A549 (cell line): Measurements from ENCODE around the gene DSCAML1. TPM values are rescaled to one million over a fixed set of nuclear protein-coding genes. Genes with fewer than 3 reads are reported as not detected.

ENCODE experiments used
- ATAC-seq, 2 experiments: fragments of 200-7000 bp in 1 of 2; fragments of >200 bp in 1 of 2; cut with Nextera tagmentation in 1 of 2; cut with Tn5 transposase in 1 of 2; 3 replicates each; pipeline versions ENCODE4 v1.8.0 to v1.9.1; 2018 to 2020; ENCODE audit warnings: mild to moderate bottlenecking in 1 of 2, moderate library complexity in 1 of 2
- CTCF ChIA-PET: fragments of 300-600 bp; sonication (Branson Sonifier 250); formaldehyde crosslinking; extraction: SDS; loops from one replicate; lab custom pipeline; 2021; ENCODE audit warnings: antibody characterized with exemption, inconsistent platforms; lab: Yijun Ruan, JAX
- POLR2A ChIA-PET: fragments of 350-600 bp; formaldehyde crosslinking; extraction: SDS; loops from one replicate; lab custom pipeline; 2021; ENCODE audit warnings: antibody characterized with exemption, inconsistent platforms; lab: Yijun Ruan, JAX
- DNase-seq, 2 experiments: peaks; one replicate each; pipeline versions ENCODE4 v3.0.0 to v3.0.0-alpha.2; 2011 to 2016; ENCODE audit warnings: low read depth in 1 of 2, low spot score in 1 of 2
- FAIRE-seq: peaks from 2 replicates; lab custom pipeline; 2011; peaks lifted over from hg19 to GRCh38; lab: Jason Lieb, UNC
- H3K27ac ChIP-seq, 2 experiments: fragments of >200 bp; sonication (Bioruptor Twin); formaldehyde crosslinking; 3 replicates each; pipeline ENCODE4 v1.5.1; 2016 to 2017
- H3K4me1 ChIP-seq: fragments of >200 bp; sonication (Bioruptor Twin); formaldehyde crosslinking; 3 replicates; pipeline ENCODE4 v1.6.1; 2016
- H3K4me2 ChIP-seq: fragments of >200 bp; sonication (Bioruptor Twin); formaldehyde crosslinking; 3 replicates; pipeline ENCODE4 v1.6.1; 2016
- H3K4me3 ChIP-seq: fragments of >200 bp; sonication (Bioruptor Twin); formaldehyde crosslinking; 3 replicates; pipeline ENCODE4 v1.5.1; 2016
- H3K9me3 ChIP-seq: fragments of >200 bp; sonication (Bioruptor Twin); formaldehyde crosslinking; 3 replicates; pipeline ENCODE4 v1.6.1; 2016
- BHLHE40 ChIP-seq: IDR thresholded peaks from 2 replicates; pipeline ENCODE4 v1.6.1; 2012; ENCODE audit warnings: low read depth, low read length, inconsistent platforms
- CHD4 ChIP-seq: fragments of 200-600 bp; sonication (generic); IDR thresholded peaks from 2 replicates; pipeline ENCODE4 v1.6.1; 2016; ENCODE audit warnings: antibody characterized with exemption, mild to moderate bottlenecking, borderline replicate concordance
- EHF ChIP-seq: fragments of 250-450 bp; sonication (Bioruptor Pico); IDR thresholded peaks from 2 replicates; pipeline ENCODE4 v1.5.0; 2020; ENCODE audit warnings: mild to moderate bottlenecking
- FOXS1 ChIP-seq: fragments of 250-450 bp; sonication (Bioruptor Pico); IDR thresholded peaks from 2 replicates; pipeline ENCODE4 v1.5.0; 2020; ENCODE audit warnings: mild to moderate bottlenecking, moderate library complexity
- HEYL ChIP-seq: fragments of 250-450 bp; sonication (Bioruptor Pico); IDR thresholded peaks from 2 replicates; pipeline ENCODE4 v1.8.0; 2021; ENCODE audit warnings: mild to moderate bottlenecking, moderate library complexity
- HOXB13 ChIP-seq: fragments of 250-450 bp; sonication (Bioruptor Pico); IDR thresholded peaks from 2 replicates; pipeline ENCODE4 v1.5.0; 2020; ENCODE audit warnings: low read depth, mild to moderate bottlenecking, moderate library complexity
- HOXB5 ChIP-seq: fragments of 250-450 bp; sonication (Bioruptor Pico); IDR thresholded peaks from 2 replicates; pipeline ENCODE4 v1.5.0; 2020; ENCODE audit warnings: mild to moderate bottlenecking, moderate library complexity
- NR3C1 ChIP-seq: fragments of >200 bp; sonication (Bioruptor Twin); formaldehyde crosslinking; IDR thresholded peaks from 3 replicates; pipeline ENCODE4 v1.6.1; 2017
- PHF8 ChIP-seq: fragments of 200-600 bp; sonication (generic); IDR thresholded peaks from 2 replicates; pipeline ENCODE4 v1.6.1; 2016; ENCODE audit warnings: low read depth, mild to moderate bottlenecking, antibody characterized with exemption, moderate library complexity, borderline replicate concordance
- POLR2AphosphoS2 ChIP-seq: conservative IDR thresholded peaks from 2 replicates; pipeline ENCODE4 v1.6.1; 2012; ENCODE audit warnings: low read length, improper control_type of control experiment, inconsistent platforms
- RAD21 ChIP-seq, 2 experiments: fragments of >200 bp in 1 of 2; sonication (Bioruptor Twin) in 1 of 2; formaldehyde crosslinking in 1 of 2; IDR thresholded peaks in 1 of 2; conservative IDR thresholded peaks in 1 of 2; 2 replicates in 1 of 2; 3 replicates in 1 of 2; pipeline ENCODE4 v1.6.1; 2012 to 2018; ENCODE audit warnings: inconsistent platforms in 1 of 2
- RCOR1 ChIP-seq: fragments of 150-350 bp; IDR thresholded peaks from 2 replicates; pipeline ENCODE4 v1.6.1; 2014; ENCODE audit warnings: antibody characterized with exemption, low read length, low read depth
- SMC3 ChIP-seq: fragments of >200 bp; sonication (Bioruptor Twin); formaldehyde crosslinking; IDR thresholded peaks from 3 replicates; pipeline ENCODE4 v1.6.1; 2018; ENCODE audit warnings: inconsistent platforms
- SREBF2 ChIP-seq: fragments of 450-650 bp; IDR thresholded peaks from 2 replicates; pipeline ENCODE4 v1.6.1; 2014; ENCODE audit warnings: mild to moderate bottlenecking, moderate library complexity
- TP53 ChIP-seq: fragments of 250-450 bp; sonication (Bioruptor Pico); IDR thresholded peaks from 2 replicates; pipeline ENCODE4 v1.5.0; 2021; ENCODE audit warnings: mild to moderate bottlenecking, moderate library complexity
- USF2 ChIP-seq: fragments of 450-650 bp; IDR thresholded peaks from 2 replicates; pipeline ENCODE4 v1.6.1; 2014; ENCODE audit warnings: antibody characterized with exemption
- ZFP36 ChIP-seq: fragments of 450-650 bp; IDR thresholded peaks from 2 replicates; pipeline ENCODE4 v1.6.1; 2014; ENCODE audit warnings: borderline replicate concordance; ENCODE audit not compliant: partially characterized antibody
- WGBS: methylation state at CpG from one replicate; pipeline ENCODE4 v1.1.6; 2017; ENCODE audit errors: missing lambda C conversion rate; 5-methylcytosine and 5-hydroxymethylcytosine counted together
- polyA plus RNA-seq, 4 experiments: library from polyadenylated mRNA; depleted of rRNA in 3 of 4; stranded (reverse); fragments of >200 nt; fragmentation: RNase III in 1 of 4; extraction: RNeasy Plus Mini Kit Qiagen cat#74134 plus additional on column Dnase treatment in 1 of 4; gene quantifications; 2 replicates in 3 of 4; 3 replicates in 1 of 4; pipeline ENCODE4 v1.2.3, GENCODE V29; 2011 to 2017
- TF ChIP-seq, protein P1 (sequence below): fragments of >200 bp; sonication (Bioruptor Twin); formaldehyde crosslinking; IDR thresholded peaks from 3 replicates; pipeline ENCODE4 v1.5.1; 2016
- TF ChIP-seq, protein P2 (sequence below): fragments of 150-350 bp; IDR thresholded peaks from 2 replicates; pipeline ENCODE4 v1.6.1; 2014; ENCODE audit warnings: low read depth, mild to moderate bottlenecking, low read length
- TF ChIP-seq, protein P3 (sequence below): IDR thresholded peaks from 2 replicates; pipeline ENCODE4 v1.6.1; 2012; ENCODE audit warnings: low read depth, borderline replicate concordance
- TF ChIP-seq, protein P4 (sequence below): fragments of >200 bp; sonication (Bioruptor Twin); formaldehyde crosslinking; IDR thresholded peaks from 3 replicates; pipeline ENCODE4 v1.6.1; 2016

Gene DSCAML1
- polyA plus RNA-seq, 2 of the 4 experiments (the other 2 are of a cell fraction): 0.12 to 0.31 TPM

- ChIA-PET POLR2A (no interaction called here), CTCF (interaction anchor here (1.0 kb wide), 1 partner anchor 354 kb away, joined by 3 read pairs; no protein-coding TSS in a partner anchor)
- Histone ChIP-seq H3K4me3 (no peak overlapping the region), H3K9me3 (peaks cover 5% of the 10 kb centered on the region; the same call in 1 of the 3 replicates), H3K4me1 (no peaks in the 10 kb centered on the region), H3K27ac (no peak overlapping the region), H3K4me2 (no peak overlapping the region)
- FAIRE-seq (no peak), ATAC-seq (no peak), DNase-seq (no peak)
- WGBS: 56% methylated on average over 6 of the region's 6 CpGs
- no peak for TF ChIP-seq HOXB5 (CRISPR knock-in tag)
- no peak for TF ChIP-seq ZFP36
- TF ChIP-seq HEYL (CRISPR knock-in tag): no peak
- no peak for TF ChIP-seq FOXS1
- TF ChIP-seq HOXB13 (CRISPR knock-in tag): no peak
- TF ChIP-seq, protein P1, sequence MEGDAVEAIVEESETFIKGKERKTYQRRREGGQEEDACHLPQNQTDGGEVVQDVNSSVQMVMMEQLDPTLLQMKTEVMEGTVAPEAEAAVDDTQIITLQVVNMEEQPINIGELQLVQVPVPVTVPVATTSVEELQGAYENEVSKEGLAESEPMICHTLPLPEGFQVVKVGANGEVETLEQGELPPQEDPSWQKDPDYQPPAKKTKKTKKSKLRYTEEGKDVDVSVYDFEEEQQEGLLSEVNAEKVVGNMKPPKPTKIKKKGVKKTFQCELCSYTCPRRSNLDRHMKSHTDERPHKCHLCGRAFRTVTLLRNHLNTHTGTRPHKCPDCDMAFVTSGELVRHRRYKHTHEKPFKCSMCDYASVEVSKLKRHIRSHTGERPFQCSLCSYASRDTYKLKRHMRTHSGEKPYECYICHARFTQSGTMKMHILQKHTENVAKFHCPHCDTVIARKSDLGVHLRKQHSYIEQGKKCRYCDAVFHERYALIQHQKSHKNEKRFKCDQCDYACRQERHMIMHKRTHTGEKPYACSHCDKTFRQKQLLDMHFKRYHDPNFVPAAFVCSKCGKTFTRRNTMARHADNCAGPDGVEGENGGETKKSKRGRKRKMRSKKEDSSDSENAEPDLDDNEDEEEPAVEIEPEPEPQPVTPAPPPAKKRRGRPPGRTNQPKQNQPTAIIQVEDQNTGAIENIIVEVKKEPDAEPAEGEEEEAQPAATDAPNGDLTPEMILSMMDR: no peak
- TF ChIP-seq, protein P2, sequence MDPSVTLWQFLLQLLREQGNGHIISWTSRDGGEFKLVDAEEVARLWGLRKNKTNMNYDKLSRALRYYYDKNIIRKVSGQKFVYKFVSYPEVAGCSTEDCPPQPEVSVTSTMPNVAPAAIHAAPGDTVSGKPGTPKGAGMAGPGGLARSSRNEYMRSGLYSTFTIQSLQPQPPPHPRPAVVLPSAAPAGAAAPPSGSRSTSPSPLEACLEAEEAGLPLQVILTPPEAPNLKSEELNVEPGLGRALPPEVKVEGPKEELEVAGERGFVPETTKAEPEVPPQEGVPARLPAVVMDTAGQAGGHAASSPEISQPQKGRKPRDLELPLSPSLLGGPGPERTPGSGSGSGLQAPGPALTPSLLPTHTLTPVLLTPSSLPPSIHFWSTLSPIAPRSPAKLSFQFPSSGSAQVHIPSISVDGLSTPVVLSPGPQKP: no peak
- TF ChIP-seq RCOR1: no peak
- TF ChIP-seq, protein P3, sequence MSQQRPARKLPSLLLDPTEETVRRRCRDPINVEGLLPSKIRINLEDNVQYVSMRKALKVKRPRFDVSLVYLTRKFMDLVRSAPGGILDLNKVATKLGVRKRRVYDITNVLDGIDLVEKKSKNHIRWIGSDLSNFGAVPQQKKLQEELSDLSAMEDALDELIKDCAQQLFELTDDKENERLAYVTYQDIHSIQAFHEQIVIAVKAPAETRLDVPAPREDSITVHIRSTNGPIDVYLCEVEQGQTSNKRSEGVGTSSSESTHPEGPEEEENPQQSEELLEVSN: no peak
- no peak for TF ChIP-seq PHF8
- TF ChIP-seq CHD4: no peak
- TF ChIP-seq BHLHE40: no peak
- TF ChIP-seq POLR2AphosphoS2: no peak
These were observed 343.0 kb downstream of the DSCAML1 start for GRCh38 chr11:117453886-117454563.

DNA sequence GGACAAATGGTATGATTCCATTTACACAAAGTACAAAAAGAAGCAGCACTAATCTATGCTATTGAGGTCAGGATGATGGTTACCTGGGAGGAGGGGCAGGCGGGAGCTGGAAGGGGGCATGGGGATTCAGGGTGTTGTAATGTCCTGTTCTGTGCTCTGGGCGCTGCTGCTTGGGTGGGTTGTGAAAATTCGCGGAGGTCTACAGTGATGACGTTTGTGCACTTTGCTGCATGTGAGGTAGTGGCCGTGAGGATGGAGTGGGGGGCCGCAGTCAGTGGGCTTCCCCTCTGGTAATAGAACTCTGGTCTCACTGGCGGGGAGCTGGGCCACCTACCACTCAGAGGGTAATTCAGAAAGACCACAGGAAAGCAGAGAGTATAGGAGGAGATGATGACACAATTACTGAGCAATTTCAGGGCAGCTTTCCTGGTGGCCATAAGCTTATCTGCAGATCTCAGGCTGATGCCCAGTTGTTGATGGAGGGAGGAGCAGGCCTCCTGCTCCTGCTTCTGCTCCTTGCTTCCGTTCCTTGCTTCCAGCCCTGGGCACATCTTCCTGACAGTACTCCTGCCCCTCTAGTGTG lies 347.8 kb downstream of the DSCAML1 start:
- ChIA-PET CTCF (interaction anchor here (1.0 to 3.0 kb wide), 3 partner anchors 23 to 604 kb away, joined by 3 to 10 read pairs (median 5); no protein-coding TSS in a partner anchor), POLR2A (no interaction called here)
- 73% methylated on average over 9 of the region's 9 CpGs for WGBS
- H3K9me3 ChIP-seq: peaks cover 5% of the 10 kb centered on the region; the same call in 1 of the 3 replicates
- 0 out of 6 replicates have a peak, but pooled peaks of 1 of the 2 experiments have one; percentile 43 for ATAC-seq
- H3K27ac ChIP-seq: no peak overlapping the region
- no peaks in the 10 kb centered on the region for H3K4me1 ChIP-seq
- H3K4me2 ChIP-seq: no peak overlapping the region
- no peak for FAIRE-seq
- no peak for DNase-seq
- TF ChIP-seq SREBF2: no peak
- no peak overlapping the region for H3K4me3 ChIP-seq

GRCh38 chr11:117444711-117445658 lies 352.0 kb downstream of the DSCAML1 start:
- ChIA-PET POLR2A (no interaction called here), CTCF (interaction anchor here (0.8 to 4.2 kb wide), 5 partner anchors 19 to 502 kb away, joined by 3 to 25 read pairs (median 5); no protein-coding TSS in a partner anchor)
- ATAC-seq: no peak
- H3K4me1 ChIP-seq: no peaks in the 10 kb centered on the region
- H3K4me2 ChIP-seq: no peak overlapping the region
- H3K4me3 ChIP-seq: no peak overlapping the region
- H3K27ac ChIP-seq: no peak overlapping the region
- 73% methylated on average over 12 of the region's 17 CpGs for WGBS
- no peak for FAIRE-seq
- no peak for DNase-seq
- no peak for TF ChIP-seq SMC3
- no peak for TF ChIP-seq TP53 (CRISPR knock-in tag)
- no peak for TF ChIP-seq RAD21 (conservative IDR thresholded peaks at IDR 0.05 in 1 of 2, IDR thresholded peaks at IDR 0.05 in 1 of 2)
- TF ChIP-seq EHF: no peak
- TF ChIP-seq, protein P4, sequence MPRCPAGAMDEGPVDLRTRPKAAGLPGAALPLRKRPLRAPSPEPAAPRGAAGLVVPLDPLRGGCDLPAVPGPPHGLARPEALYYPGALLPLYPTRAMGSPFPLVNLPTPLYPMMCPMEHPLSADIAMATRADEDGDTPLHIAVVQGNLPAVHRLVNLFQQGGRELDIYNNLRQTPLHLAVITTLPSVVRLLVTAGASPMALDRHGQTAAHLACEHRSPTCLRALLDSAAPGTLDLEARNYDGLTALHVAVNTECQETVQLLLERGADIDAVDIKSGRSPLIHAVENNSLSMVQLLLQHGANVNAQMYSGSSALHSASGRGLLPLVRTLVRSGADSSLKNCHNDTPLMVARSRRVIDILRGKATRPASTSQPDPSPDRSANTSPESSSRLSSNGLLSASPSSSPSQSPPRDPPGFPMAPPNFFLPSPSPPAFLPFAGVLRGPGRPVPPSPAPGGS: no peak
- TF ChIP-seq NR3C1: no peak
- no peak for TF ChIP-seq USF2
- no peaks in the 10 kb centered on the region for H3K9me3 ChIP-seq
